Fibroblast of lung (primary cell): ENCODE results near the gene MAMLD1. TPM values are rescaled to one million over a fixed set of nuclear protein-coding genes. Genes with fewer than 3 reads are reported as not detected.

Experiments used
- DNase-seq, 2 donors: peaks; one replicate each; pipeline versions ENCODE4 v3.0.0 to v3.0.0-alpha.2; 2010; ENCODE audit warnings: low read depth in 2 of 2
- H2AFZ ChIP-seq: 2 replicates; pipeline ENCODE4 v1.5.1; 2012; ENCODE audit warnings: low read length, control low read depth, inconsistent platforms
- H3K27ac ChIP-seq: 2 replicates; pipeline ENCODE4 v1.5.1; 2011; ENCODE audit warnings: low read length, control low read depth; ENCODE audit not compliant: insufficient read depth
- H3K27me3 ChIP-seq: 2 replicates; pipeline ENCODE4 v1.5.1; 2011; ENCODE audit warnings: mild to moderate bottlenecking, low read length; ENCODE audit not compliant: control insufficient read depth, insufficient read depth
- H3K36me3 ChIP-seq: 2 replicates; pipeline ENCODE4 v1.5.1; 2011; ENCODE audit warnings: low read length; ENCODE audit not compliant: control insufficient read depth, insufficient read depth
- H3K4me1 ChIP-seq: 2 replicates; pipeline ENCODE4 v1.5.1; 2011; ENCODE audit warnings: low read length; ENCODE audit not compliant: control insufficient read depth, insufficient read depth; ENCODE audit errors: extremely low read depth
- H3K4me2 ChIP-seq: 2 replicates; pipeline ENCODE4 v1.5.1; 2011; ENCODE audit warnings: low read length, control low read depth; ENCODE audit not compliant: insufficient read depth; ENCODE audit errors: extremely low read depth
- H3K4me3 ChIP-seq, 4 experiments: fragments of 200-600 bp in 1 of 4; sonication (generic) in 1 of 4; replicated peaks in 1 of 4; 2 replicates each; pipeline ENCODE4 v1.5.1; 2011 to 2016; ENCODE audit warnings: low read length in 4 of 4, low read depth in 3 of 4, mild to moderate bottlenecking in 3 of 4, control low read depth in 2 of 4, inconsistent platforms in 1 of 4, mixed read lengths in 1 of 4; ENCODE audit not compliant: insufficient read depth in 1 of 4; ENCODE audit errors: control extremely low read depth in 1 of 4
- H3K79me2 ChIP-seq: 2 replicates; pipeline ENCODE4 v1.5.1; 2012; ENCODE audit warnings: mild to moderate bottlenecking, low read length, inconsistent platforms; ENCODE audit not compliant: control insufficient read depth, insufficient read depth
- H3K9ac ChIP-seq: 2 replicates; pipeline ENCODE4 v1.5.1; 2011; ENCODE audit warnings: mild to moderate bottlenecking, low read length, control low read depth; ENCODE audit not compliant: insufficient read depth
- H3K9me3 ChIP-seq: 2 replicates; pipeline ENCODE4 v1.5.1; 2012; ENCODE audit warnings: low read depth, low read length; ENCODE audit not compliant: control insufficient read depth, insufficient read depth
- H4K20me1 ChIP-seq: 2 replicates; pipeline ENCODE4 v1.5.1; 2011; ENCODE audit warnings: low read length; ENCODE audit not compliant: control insufficient read depth, insufficient read depth; ENCODE audit errors: extremely low read depth
- EZH2 ChIP-seq: IDR thresholded peaks from 2 replicates; pipeline ENCODE4 v1.5.1; 2012; ENCODE audit warnings: low read length, control low read depth, mild to moderate bottlenecking; ENCODE audit errors: missing control alignments
- polyA plus RNA-seq, 2 donors: library from polyadenylated mRNA; depleted of rRNA in 1 of 2; stranded (reverse) in 1 of 2; unstranded in 1 of 2; fragments of >200 nt; gene quantifications; 2 replicates each; pipeline ENCODE4 v1.2.1, GENCODE V29; 2011 to 2012; ENCODE audit warnings: missing spikeins in 1 of 2
- total RNA-seq: library from RNA; depleted of rRNA; stranded (reverse); fragments of >200 nt; gene quantifications from 2 replicates; pipeline ENCODE4 v1.2.1, GENCODE V29; 2014
- TF ChIP-seq, protein P1 (sequence below), 2 donors: IDR thresholded peaks in 1 of 2; conservative IDR thresholded peaks in 1 of 2; 1 replicate in 1 of 2; 2 replicates in 1 of 2; pipeline ENCODE4 v1.5.1; 2011 to 2012; ENCODE audit warnings: low read length in 2 of 2, control low read depth in 1 of 2, inconsistent platforms in 1 of 2, low read depth in 1 of 2, mild to moderate bottlenecking in 1 of 2

The MAMLD1 gene
- total and polyA plus RNA-seq, 2 donors (not counting 1 experiment from before 2014, with no cell fraction given): 3.6 to 15.5 TPM

DNA sequence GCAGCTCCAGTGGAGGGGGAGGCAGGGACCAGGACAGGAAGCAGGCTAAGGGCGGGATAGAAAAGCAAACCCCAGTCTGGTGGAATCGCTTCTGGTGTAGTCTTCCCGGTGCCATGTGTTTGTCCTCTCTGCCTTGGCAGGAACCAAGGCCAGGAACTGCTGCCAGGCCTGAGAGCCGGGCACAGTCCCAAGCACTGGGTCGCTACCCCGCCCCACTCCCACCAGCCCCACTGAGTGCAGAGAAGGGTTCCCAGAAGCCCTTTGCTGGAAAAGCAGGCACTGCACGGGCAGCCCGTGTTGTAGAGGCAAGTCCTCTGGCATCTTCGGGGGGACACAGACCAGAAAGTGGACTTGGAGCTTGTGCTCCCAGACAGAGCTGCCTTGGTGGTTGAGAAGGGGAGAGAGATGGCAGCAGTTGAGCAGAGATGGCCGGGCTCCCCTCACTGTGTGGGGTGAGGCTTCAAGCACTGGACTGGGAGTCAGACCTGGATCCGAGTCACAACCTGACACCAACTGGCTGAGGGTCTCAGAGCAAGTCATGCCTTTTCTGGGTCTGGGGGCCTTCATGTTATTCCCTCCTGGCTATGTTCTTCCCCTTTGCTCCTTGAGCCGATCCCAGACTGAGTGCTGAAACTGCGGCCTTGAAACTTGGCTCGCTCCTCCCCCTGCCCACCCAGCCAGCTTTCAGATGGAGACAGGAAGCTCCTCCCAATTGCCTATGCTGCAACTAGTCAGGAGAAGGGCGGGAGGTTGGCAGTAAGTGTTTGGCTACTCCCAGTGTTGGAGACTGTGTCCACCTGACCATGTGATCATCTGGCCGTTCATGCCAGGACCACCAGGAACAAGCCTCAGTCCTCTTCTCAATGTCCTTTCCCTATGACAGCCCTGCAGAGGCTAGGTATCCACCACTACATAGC lies 145.6 kb downstream of the MAMLD1 start:
- Histone ChIP-seq H3K4me1 (peaks cover 3% of the 10 kb centered on the region), H3K4me2 (no peak overlapping the region), H3K79me2 (no peaks in the 10 kb centered on the region), H3K36me3 (peaks cover 1% of the 10 kb centered on the region), H3K27ac (no peak overlapping the region), H3K9ac (no peak overlapping the region), H3K4me3 (peak overlapping the region in 1 of 4 experiments; percentile 17), H2AFZ (no peak overlapping the region), H3K9me3 (no peaks in the 10 kb centered on the region), H4K20me1 (no peaks in the 10 kb centered on the region), H3K27me3 (no peaks in the 10 kb centered on the region)
- no peak for TF ChIP-seq EZH2
- TF ChIP-seq, protein P1, sequence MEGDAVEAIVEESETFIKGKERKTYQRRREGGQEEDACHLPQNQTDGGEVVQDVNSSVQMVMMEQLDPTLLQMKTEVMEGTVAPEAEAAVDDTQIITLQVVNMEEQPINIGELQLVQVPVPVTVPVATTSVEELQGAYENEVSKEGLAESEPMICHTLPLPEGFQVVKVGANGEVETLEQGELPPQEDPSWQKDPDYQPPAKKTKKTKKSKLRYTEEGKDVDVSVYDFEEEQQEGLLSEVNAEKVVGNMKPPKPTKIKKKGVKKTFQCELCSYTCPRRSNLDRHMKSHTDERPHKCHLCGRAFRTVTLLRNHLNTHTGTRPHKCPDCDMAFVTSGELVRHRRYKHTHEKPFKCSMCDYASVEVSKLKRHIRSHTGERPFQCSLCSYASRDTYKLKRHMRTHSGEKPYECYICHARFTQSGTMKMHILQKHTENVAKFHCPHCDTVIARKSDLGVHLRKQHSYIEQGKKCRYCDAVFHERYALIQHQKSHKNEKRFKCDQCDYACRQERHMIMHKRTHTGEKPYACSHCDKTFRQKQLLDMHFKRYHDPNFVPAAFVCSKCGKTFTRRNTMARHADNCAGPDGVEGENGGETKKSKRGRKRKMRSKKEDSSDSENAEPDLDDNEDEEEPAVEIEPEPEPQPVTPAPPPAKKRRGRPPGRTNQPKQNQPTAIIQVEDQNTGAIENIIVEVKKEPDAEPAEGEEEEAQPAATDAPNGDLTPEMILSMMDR (conservative IDR thresholded peaks at IDR 0.05 in 1 of 2, IDR thresholded peaks at IDR 0.05 in 1 of 2; ENCODE audit: low read depth in 1 of 2, low read length in 2 of 2): no peak
- DNase-seq: peak; percentile 21 to 51

GRCh38 chrX:150509703-150510102 lies 146.6 kb downstream of the MAMLD1 start:
- Histone ChIP-seq H3K4me3 (no peak overlapping the region), H3K9me3 (no peaks in the 10 kb centered on the region), H3K36me3 (peaks cover 1% of the 10 kb centered on the region), H3K4me1 (peaks cover 3% of the 10 kb centered on the region), H4K20me1 (no peaks in the 10 kb centered on the region), H3K79me2 (no peaks in the 10 kb centered on the region), H3K27me3 (no peaks in the 10 kb centered on the region), H2AFZ (no peak overlapping the region), H3K27ac (no peak overlapping the region), H3K9ac (no peak overlapping the region), H3K4me2 (no peak overlapping the region)
- TF ChIP-seq EZH2: no peak
- TF ChIP-seq, protein P1 (conservative IDR thresholded peaks at IDR 0.05 in 1 of 2, IDR thresholded peaks at IDR 0.05 in 1 of 2; ENCODE audit: low read depth in 1 of 2, low read length in 2 of 2): no peak
- no peak for DNase-seq

- H2AFZ ChIP-seq: no peak overlapping the region
- H3K36me3 ChIP-seq: peaks cover 1% of the 10 kb centered on the region
- H3K27ac ChIP-seq: no peak overlapping the region
- H3K27me3 ChIP-seq: no peaks in the 10 kb centered on the region
- H3K9ac ChIP-seq: no peak overlapping the region
- peaks cover 5% of the 10 kb centered on the region for H3K4me1 ChIP-seq
- no peak for DNase-seq
- no peak overlapping the region for H3K4me3 ChIP-seq
- no peaks in the 10 kb centered on the region for H4K20me1 ChIP-seq
- TF ChIP-seq EZH2: no peak
- H3K4me2 ChIP-seq: no peak overlapping the region
- no peaks in the 10 kb centered on the region for H3K9me3 ChIP-seq
- no peaks in the 10 kb centered on the region for H3K79me2 ChIP-seq
These were observed 149.4 kb downstream of the MAMLD1 start for GRCh38 chrX:150512461-150512901.
